GM21576 (cell line): ENCODE results near the gene DIP2C.
"Not testable (repeated sequence)": the region's sequence is repeated elsewhere in the genome, so short reads cannot be mapped to it uniquely, and the experiment has no call there.

Source experiments
- ATAC-seq: cut with Tn5 transposase; IDR thresholded peaks from one replicate; pipeline ENCODE4 v1.9.1; 2021; ENCODE audit warnings: mild to moderate bottlenecking, moderate library complexity; ENCODE audit not compliant: unreplicated experiment

DIP2C gene

DNA sequence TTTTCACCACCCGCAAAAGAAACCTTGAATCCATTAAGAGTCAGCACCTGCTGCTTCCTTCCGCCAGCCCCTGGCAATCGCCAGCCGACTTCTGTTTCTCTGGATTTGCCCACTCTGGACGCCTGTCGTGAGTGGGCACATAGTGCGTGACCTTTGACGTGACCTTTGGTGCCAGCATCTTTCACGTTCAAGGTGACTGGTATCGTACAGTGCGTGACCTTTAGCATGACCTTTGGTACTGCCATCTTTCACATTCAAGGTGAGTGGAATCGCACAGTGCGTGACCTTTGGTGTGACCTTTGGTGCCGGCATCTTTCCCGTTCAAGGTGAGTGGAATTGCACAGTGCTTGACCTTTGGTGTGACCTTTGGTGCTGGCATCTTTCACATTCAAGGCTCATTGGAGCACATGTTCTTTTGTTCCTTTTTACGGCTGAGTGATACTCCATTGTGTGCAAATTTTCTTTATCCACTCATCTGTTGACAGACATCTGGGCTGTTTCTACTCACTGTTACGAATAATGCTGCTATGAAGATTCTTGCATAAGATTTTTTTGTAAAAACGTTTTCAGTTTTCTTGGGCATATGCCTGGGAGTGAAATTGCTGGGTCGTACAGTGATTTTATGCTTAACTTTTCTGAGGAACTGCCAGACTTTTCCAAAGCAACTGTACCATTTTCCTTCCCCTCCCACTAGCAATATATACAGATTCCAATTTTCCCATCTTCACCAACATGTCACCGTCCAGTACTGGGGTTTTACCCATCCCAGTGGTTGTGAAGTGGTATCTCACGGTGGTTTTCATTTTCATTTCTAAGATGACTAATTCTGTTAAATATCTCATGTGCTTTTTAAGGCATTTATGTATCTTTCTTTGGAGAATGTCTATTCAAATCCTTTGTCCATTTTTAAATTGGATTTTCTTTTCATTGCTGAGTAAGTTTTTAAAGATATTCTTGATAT, 145.3 kb downstream of the DIP2C start:
- ATAC-seq: no peak

- no peak for ATAC-seq
Observed at GRCh38 chr10:543131-543530, 146.3 kb downstream of the DIP2C start.

GRCh38 chr10:541750-542371, 147.6 kb downstream of the DIP2C start:
- no peak for ATAC-seq

DNA sequence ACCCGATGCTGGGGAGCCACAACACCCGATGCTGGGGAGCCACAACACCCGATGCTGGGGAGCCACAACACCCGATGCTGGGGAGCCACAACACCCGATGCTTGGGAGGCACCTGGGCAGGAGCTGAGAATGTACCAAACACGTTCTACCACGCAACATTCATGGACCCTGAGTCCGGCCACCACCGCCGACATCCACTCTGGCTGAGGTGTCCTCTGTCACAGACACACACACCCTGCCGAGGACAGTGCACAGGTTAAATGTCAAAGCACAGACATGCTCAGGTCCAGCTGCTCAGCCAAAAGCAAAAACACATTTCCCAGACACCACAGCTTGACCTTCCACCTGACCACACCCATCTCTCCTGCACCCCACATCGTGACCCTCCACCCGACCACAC, 148.4 kb downstream of the DIP2C start:
- no peak for ATAC-seq

DNA sequence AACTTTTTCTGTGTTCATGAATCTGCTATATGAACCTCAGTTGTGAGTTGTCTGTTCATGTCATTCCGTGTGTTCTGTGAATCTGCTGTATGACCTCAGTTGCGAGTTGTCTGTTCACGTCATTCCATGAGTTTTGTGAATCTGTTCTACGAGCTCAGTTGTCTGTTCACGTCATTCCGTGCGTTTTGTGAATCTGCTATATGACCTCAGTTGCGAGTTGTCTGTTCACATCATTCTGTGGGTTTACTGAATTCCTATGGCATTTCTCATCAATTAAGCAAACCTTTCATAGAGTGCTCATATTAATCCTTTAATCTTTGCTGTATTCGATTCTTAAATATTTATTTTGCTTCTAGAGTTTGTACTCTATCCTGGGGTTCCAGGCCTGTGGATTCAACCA, 150.6 kb downstream of the DIP2C start:
- ATAC-seq: no peak

GRCh38 chr10:536935-537334, 152.5 kb downstream of the DIP2C start:
- ATAC-seq: no peak

DNA sequence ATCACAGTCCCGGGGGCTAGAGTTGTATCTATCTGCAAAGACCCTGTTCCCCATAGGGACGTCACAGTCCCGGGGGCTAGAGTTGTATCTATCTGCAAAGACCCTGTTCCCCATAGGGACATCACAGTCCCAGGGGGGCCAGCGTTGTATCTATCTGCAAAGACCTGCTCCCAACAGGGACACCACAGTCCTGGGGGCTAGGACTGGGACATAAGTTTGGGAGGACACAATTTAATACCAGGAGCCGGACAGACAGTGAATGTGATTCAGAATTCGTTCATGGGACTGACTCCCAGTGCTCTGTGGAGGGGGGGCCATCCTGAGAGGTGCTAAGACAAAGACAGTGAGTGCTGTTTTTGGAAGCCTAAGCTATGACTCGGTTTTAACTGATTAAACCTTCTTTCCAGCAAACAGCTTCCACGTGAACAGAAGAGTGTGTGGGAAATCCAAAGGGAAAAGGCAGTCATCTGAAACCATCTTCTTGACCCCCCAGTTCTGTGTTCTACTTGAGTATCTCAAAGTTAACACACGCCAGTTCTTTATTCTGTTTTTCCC, 153.0 kb downstream of the DIP2C start:
- no peak for ATAC-seq

GRCh38 chr10:535952-536351, 153.5 kb downstream of the DIP2C start:
- no peak for ATAC-seq

GRCh38 chr10:535051-535450, 154.4 kb downstream of the DIP2C start:
- ATAC-seq: no peak

DNA sequence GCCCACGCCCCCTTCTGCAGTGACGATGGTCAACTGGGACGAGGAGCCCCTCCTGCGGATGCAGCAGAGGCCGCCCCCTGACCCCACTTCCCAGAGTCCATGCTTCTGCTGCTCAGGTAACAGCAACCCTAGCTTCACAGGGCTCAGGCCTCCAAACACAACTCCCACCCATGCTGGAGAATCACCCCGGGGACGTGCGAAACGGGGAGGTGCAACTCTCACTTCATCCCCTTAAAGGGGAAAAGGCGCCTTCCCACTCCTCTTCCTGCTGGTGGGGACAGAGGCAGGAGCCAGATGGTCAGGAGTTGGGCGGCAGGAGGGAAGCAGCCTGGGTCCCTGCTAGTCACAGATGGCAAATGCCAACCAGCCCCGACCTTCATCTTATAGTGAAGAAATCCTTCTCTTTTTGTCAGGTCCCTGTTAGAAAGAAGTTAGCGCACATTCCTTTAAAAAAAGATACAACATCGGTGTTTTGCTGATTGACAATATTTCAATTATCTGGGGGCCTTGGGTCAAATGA, 155.4 kb downstream of the DIP2C start:
- ATAC-seq: no peak

GRCh38 chr10:533611-534010, 155.9 kb downstream of the DIP2C start:
- no peak for ATAC-seq

DNA sequence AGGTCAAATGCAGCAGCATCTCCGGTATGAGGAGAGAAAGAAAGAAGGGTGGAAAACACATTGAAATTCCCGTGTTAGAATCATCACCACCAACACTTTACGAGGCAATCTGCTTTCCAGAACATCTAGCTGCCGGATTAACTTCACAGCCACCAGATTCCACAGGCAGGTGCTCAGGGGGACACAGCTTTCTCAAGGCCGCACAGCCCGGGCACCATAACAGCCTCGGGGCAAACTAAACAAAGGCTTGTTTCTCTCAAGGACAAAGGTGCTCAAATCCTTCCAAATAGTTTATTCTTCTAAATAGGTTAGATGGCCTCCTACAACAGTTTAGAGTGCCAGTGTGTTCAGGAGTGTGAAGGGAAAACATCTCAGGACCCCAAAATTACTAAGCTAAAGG, 156.3 kb downstream of the DIP2C start:
- no peak for ATAC-seq

- not testable (repeated sequence) for ATAC-seq
Observed at GRCh38 chr10:532331-532730, 157.1 kb downstream of the DIP2C start.

DNA sequence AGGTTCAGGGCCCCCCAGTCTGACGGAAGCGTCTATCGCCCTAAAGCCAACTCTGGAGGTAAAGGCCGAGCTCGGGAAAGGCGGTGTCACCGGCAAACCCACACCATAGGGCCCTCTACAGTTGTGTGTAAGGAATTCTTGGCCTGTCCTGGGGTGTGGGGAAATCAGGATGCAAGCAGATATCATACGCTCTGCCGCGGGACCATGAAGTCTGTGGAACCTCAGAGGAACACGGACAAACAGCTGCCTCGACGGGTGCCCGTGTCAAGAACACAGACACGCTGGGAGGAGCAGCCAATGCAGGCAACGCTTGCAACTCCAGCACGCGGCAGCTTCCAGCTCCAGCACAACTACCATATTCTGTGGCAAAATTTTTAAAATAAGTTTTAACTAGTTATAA, 157.9 kb downstream of the DIP2C start:
- ATAC-seq: no peak

- no peak for ATAC-seq
Observed at GRCh38 chr10:530717-531116, 158.8 kb downstream of the DIP2C start.

GRCh38 chr10:529468-530230, 159.8 kb downstream of the DIP2C start:
- no peak for ATAC-seq

DNA sequence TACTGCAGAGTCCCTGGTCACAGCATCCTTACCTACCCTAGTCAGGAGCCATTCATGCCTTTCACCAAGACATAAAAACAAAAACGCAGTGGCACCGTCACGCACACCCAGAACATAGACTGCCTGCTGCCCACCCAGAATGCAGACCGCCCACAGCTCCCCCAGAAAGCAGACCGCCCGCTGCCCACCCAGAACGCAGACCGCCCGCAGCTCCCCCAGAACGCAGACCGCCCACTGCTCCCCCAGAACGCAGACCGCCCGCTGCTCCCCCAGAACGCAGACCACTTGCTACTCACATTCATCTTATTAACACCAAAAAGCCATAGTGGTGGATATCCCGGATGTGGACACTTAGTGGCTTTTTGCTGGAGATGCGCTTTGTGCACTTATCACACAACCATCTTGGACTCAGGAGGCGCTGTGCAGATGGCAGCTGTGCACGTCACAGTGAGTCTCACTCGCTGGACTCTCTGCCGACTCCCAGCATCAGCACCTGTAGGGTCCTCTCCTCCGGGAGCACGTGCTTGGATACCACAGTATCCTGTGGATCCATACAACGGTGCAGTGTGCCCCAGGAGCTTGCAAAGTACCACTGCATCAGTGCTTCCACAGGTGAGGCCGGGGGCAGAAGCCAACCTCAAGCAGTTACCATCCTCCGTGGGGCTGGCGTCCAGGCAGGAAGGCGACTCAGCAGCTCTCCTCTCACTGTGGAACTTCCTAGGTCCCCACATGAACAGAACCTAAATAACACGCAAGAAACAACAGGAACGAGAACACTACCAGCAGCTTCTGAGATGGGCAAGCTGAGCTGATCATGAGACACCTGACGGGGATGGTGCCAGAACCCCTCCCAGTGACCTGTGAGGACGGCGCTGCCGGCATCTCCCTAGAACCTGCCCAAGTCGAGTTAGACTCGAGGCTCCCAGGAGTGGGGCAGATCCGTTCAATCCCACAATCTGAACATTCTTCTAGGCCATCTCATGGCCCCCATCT, 161.0 kb downstream of the DIP2C start:
- ATAC-seq: no peak

- ATAC-seq: no peak
Observed at GRCh38 chr10:527416-527815, 162.1 kb downstream of the DIP2C start.

- ATAC-seq: no peak
Observed at GRCh38 chr10:526651-527312, 162.7 kb downstream of the DIP2C start.
